ENCODE data around the gene LYPD3. TPM values are rescaled to one million over a fixed set of nuclear protein-coding genes. Genes with fewer than 3 reads are reported as not detected.

The LYPD3 gene
- total and polyA plus RNA-seq, 2 donors (not counting 3 experiments of a cell fraction or from before 2014, with no cell fraction given): 0.52 TPM; not detected in 1

GRCh38 chr19:43412441-43412840 is 53.0 kb downstream of the LYPD3 start:
- Histone ChIP-seq H3K9me3 (replicated peaks; ENCODE audit: control insufficient read depth, insufficient read depth, low read length) (no peaks in the 10 kb centered on the region), H3K36me3 (ENCODE audit: control insufficient read depth in 2 of 2, extremely low read depth in 1 of 2, insufficient read depth in 2 of 2, low read length in 2 of 2) (no peaks in the 10 kb centered on the region), H3K9me1 (replicated peaks; ENCODE audit: control insufficient read depth, extremely low read depth, insufficient read depth, low read length) (no peaks in the 10 kb centered on the region), H3K9ac (replicated peaks; ENCODE audit: extremely low read depth, insufficient read depth, low read length) (no peak overlapping the region), H2AFZ (ENCODE audit: low read depth, low read length) (no peak overlapping the region), H3K27ac (ENCODE audit: insufficient read depth, low read depth, low read length) (no peak overlapping the region), H3K4me2 (ENCODE audit: insufficient read depth, low read length) (no peak overlapping the region), H3K4me3 (replicated peaks in 1 of 3; ENCODE audit: insufficient read depth in 1 of 3, low read depth in 1 of 3, low read length in 3 of 3) (no peak overlapping the region), H4K20me1 (replicated peaks; ENCODE audit: control insufficient read depth, extremely low read depth, insufficient read depth, low read length) (no peaks in the 10 kb centered on the region), H3K79me2 (ENCODE audit: control insufficient read depth, insufficient read depth, low read length) (no peaks in the 10 kb centered on the region), H3K27me3 (ENCODE audit: control insufficient read depth in 2 of 2, insufficient read depth in 2 of 2, low read length in 2 of 2) (no peaks in the 10 kb centered on the region), H3K4me1 (ENCODE audit: control insufficient read depth, extremely low read depth, insufficient read depth, low read length) (no peaks in the 10 kb centered on the region)
- FAIRE-seq (no peak), DNase-seq (ENCODE audit: low read depth, low spot score) (no peak)
- no peak for TF ChIP-seq MAX (IDR thresholded peaks at IDR 0.05; ENCODE audit: insufficient read depth, insufficient read length)
- no peak for TF ChIP-seq GATA2 (IDR thresholded peaks at IDR 0.05; ENCODE audit: insufficient read depth, insufficient read length, low read depth, low read length)
- TF ChIP-seq JUN (IDR thresholded peaks at IDR 0.05; ENCODE audit: borderline replicate concordance, insufficient read depth, insufficient read length, low read depth): no peak
- TF ChIP-seq CTCF (IDR thresholded peaks at IDR 0.05; ENCODE audit: extremely low read depth in 1 of 2, insufficient read depth in 1 of 2, low read depth in 1 of 2, low read length in 2 of 2): no peak
- TF ChIP-seq EZH2 (IDR thresholded peaks at IDR 0.05; ENCODE audit: borderline replicate concordance, low read depth, low read length, severe bottlenecking): no peak
- TF ChIP-seq FOS (IDR thresholded peaks at IDR 0.05; ENCODE audit: borderline replicate concordance, insufficient read depth, low read length): no peak
- no peak for TF ChIP-seq POLR2AphosphoS5 (IDR thresholded peaks at IDR 0.05; ENCODE audit: insufficient read depth, low read depth, low read length)
- TF ChIP-seq POLR2A (IDR thresholded peaks at IDR 0.05; ENCODE audit: low read depth, low read length): no peak
- TF ChIP-seq MYC (IDR thresholded peaks at IDR 0.05; ENCODE audit: low read depth, low read length): no peak
- BruUV-seq (replicated peaks): no TSS peak
- dilution Hi-C loops (cut with MboI; ENCODE audit: extremely low pct_ligation_motif_present, low sequenced_read_pairs): no loop called here
- intact Hi-C loops (cut with micrococcal nuclease): no loop called here
- CTCF ChIA-PET: no interaction called here
- POLR2A ChIA-PET: no interaction called here

Other genes with a start within 250 kb of the LYPD3 start
- not detected in 2 replicates for gene PSG9, start 196.1 kb downstream of the LYPD3 start, total RNA-seq
- not detected in 2 replicates for gene PSG9, start 196.1 kb downstream of the LYPD3 start, polyA plus RNA-seq
- 0.18 TPM in 1 of 2 replicates, not detected in the other for gene CD177, start 111.9 kb downstream of the LYPD3 start, total RNA-seq
- gene CD177, start 111.9 kb downstream of the LYPD3 start, polyA plus RNA-seq: not detected in 2 replicates
- gene TEX101, start 50.7 kb downstream of the LYPD3 start, total RNA-seq: not detected in 2 replicates
- not detected in 2 replicates for gene TEX101, start 50.7 kb downstream of the LYPD3 start, polyA plus RNA-seq
- gene PHLDB3, start 39.1 kb upstream of the LYPD3 start, total RNA-seq: 10.1 and 12.0 TPM in 2 replicates
- gene PHLDB3, start 39.1 kb upstream of the LYPD3 start, polyA plus RNA-seq: 5.5 and 5.6 TPM in 2 replicates
- 29.4 and 34.5 TPM in 2 replicates for gene ETHE1, start 61.6 kb upstream of the LYPD3 start, total RNA-seq
- 124 and 165 TPM in 2 replicates for gene ETHE1, start 61.6 kb upstream of the LYPD3 start, polyA plus RNA-seq
- 1.4 and 3.0 TPM in 2 replicates for gene ZNF575, start 67.6 kb upstream of the LYPD3 start, total RNA-seq
- 0.57 and 0.80 TPM in 2 replicates for gene ZNF575, start 67.6 kb upstream of the LYPD3 start, polyA plus RNA-seq
- gene XRCC1, start 109.9 kb upstream of the LYPD3 start, total RNA-seq: 37.3 and 39.3 TPM in 2 replicates
- 24.2 and 29.5 TPM in 2 replicates for gene XRCC1, start 109.9 kb upstream of the LYPD3 start, polyA plus RNA-seq
- 2.6 and 5.5 TPM in 2 replicates for gene PINLYP, start 110.2 kb upstream of the LYPD3 start, total RNA-seq
- 4.8 and 5.5 TPM in 2 replicates for gene PINLYP, start 110.2 kb upstream of the LYPD3 start, polyA plus RNA-seq
- 33.2 and 34.1 TPM in 2 replicates for gene IRGQ, start 130.5 kb upstream of the LYPD3 start, total RNA-seq
- gene IRGQ, start 130.5 kb upstream of the LYPD3 start, polyA plus RNA-seq: 15.8 and 16.0 TPM in 2 replicates
- 19.5 and 20.3 TPM in 2 replicates for gene ZNF576, start 131.0 kb upstream of the LYPD3 start, total RNA-seq
- 27.7 and 38.3 TPM in 2 replicates for gene ZNF576, start 131.0 kb upstream of the LYPD3 start, polyA plus RNA-seq
- 0.27 and 0.32 TPM in 2 replicates for gene SRRM5, start 146.5 kb upstream of the LYPD3 start, total RNA-seq
- gene SRRM5, start 146.5 kb upstream of the LYPD3 start, polyA plus RNA-seq: 0.13 and 0.17 TPM in 2 replicates
- gene ZNF428, start 154.0 kb upstream of the LYPD3 start, total RNA-seq: 51.8 and 56.2 TPM in 2 replicates
- gene ZNF428, start 154.0 kb upstream of the LYPD3 start, polyA plus RNA-seq: 29.2 and 30.7 TPM in 2 replicates
- 6.7 and 7.5 TPM in 2 replicates for gene CADM4, start 174.2 kb upstream of the LYPD3 start, total RNA-seq
- gene CADM4, start 174.2 kb upstream of the LYPD3 start, polyA plus RNA-seq: 5.0 and 7.7 TPM in 2 replicates
- gene PLAUR, start 204.6 kb upstream of the LYPD3 start, total RNA-seq: 62.9 and 82.0 TPM in 2 replicates
- 60.2 and 66.3 TPM in 2 replicates for gene PLAUR, start 204.6 kb upstream of the LYPD3 start, polyA plus RNA-seq

Data from endothelial cell of umbilical vein (primary cell).